Large intestine (tissue), 3 donors: ENCODE measurements around the gene DLEC1. TPM values are rescaled to one million over a fixed set of nuclear protein-coding genes. Genes with fewer than 3 reads are reported as not detected.
A peak's percentile ranks its signal among the peaks of the same experiment; 100 is the strongest.
"Not testable (repeated sequence)": the region's sequence is repeated elsewhere in the genome, so short reads cannot be mapped to it uniquely, and the experiment has no call there.

ENCODE experiments used
- DNase-seq, 2 donors: peaks; one replicate each; pipeline versions ENCODE4 v3.0.0 to v3.0.0-alpha.2; 2013
- H3K27ac ChIP-seq: one replicate; pipeline ENCODE4 v1.5.1; 2013; ENCODE audit warnings: low read length
- H3K27me3 ChIP-seq: 2 replicates; pipeline ENCODE4 v1.6.1; 2013; ENCODE audit warnings: low read length; ENCODE audit not compliant: control insufficient read depth, insufficient read depth
- H3K36me3 ChIP-seq: 2 replicates; pipeline ENCODE4 v1.6.1; 2013; ENCODE audit warnings: low read length; ENCODE audit not compliant: control insufficient read depth, insufficient read depth
- H3K4me1 ChIP-seq: one replicate; pipeline ENCODE4 v1.6.1; 2013; ENCODE audit warnings: low read length; ENCODE audit not compliant: control insufficient read depth, insufficient read depth
- H3K4me3 ChIP-seq: one replicate; pipeline ENCODE4 v1.5.1; 2013; ENCODE audit warnings: low read length
- H3K9me3 ChIP-seq: one replicate; pipeline ENCODE4 v1.6.1; 2013; ENCODE audit warnings: mild to moderate bottlenecking, low read depth, low read length, moderate library complexity; ENCODE audit not compliant: control insufficient read depth
- WGBS: methylation state at CpG from one replicate; pipeline ENCODE4 v1.1.5; 2013; ENCODE audit warnings: low lambda C conversion rate; ENCODE audit not compliant: insufficient coverage; 5-methylcytosine and 5-hydroxymethylcytosine counted together
- polyA plus RNA-seq: library from polyadenylated mRNA; unstranded; fragments of 120-200 nt; gene quantifications from one replicate; pipeline ENCODE4 v1.2.1, GENCODE V29; 2013

Gene DLEC1
- polyA plus RNA-seq, 1 donor, result 1.2 TPM

- Histone ChIP-seq H3K4me3 (peak within 1 kb of the TSS; percentile 53), H3K4me1 (peaks cover 23% of the 10 kb centered on the region), H3K36me3 (no peaks in the 10 kb centered on the region), H3K9me3 (peaks cover 2% of the 10 kb centered on the region), H3K27me3 (peaks cover 12% of the 10 kb centered on the region), H3K27ac (no peak within 1 kb of the TSS)
- WGBS, result no CpG with 5 or more reads among the region's 75 CpGs
- DNase-seq, result peak in 1 of 2 donors; percentile 63
These were observed 9.4 kb upstream of the DLEC1 start, which contains the start of gene PLCD1 for GRCh38 chr3:38029400-38030125. TSS of gene PLCD1 (minus strand) at chr3:38029642. CDS start at chr3:38029539, 103 bp downstream.

DNA sequence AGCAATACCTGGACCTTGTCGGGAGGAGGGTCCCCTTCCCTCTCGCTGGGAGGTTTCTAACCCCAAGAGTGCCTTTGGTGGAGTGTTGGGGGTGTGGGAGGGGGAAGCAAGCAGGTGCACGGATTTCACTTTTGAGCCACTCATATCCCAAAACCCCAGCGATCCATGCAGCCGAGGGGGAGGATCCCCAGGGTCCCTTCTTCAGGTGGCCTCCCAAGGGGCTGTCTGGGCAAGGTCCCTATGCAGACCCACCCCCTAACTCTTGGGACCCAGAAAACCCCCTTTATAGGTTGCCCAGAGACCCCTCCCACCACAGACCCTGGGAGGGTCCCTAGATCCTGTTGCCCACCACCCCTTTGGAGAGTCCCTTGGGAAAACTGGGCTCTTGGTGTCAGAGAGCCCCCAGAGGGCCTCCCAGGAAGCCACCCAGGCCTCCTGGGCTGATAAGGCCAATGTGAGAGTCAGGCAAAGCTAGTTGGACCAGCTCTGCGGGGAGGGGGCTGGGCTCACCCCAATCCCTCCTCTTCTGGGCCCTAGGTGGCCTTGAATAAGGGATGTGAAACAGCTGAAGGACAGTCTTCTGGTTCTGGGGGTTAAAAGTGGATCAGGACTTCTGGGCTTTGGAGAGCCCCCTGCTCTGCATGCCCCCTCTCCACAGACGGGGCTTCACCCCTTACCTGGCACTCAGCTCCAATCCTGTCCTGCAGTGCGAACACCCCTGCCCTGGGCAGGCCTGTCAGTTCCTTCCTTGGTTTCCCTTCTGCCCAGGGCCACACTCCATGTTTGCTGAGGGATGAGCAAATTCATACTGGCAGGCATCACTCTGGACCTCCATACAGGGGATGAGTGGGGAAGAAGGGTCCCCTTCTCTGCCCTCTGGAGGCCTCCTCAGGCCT, 8.6 kb upstream of the DLEC1 start:
- peak in 1 of 2 donors; percentile 65 for DNase-seq
- Histone ChIP-seq H3K4me1 (peaks cover 20% of the 10 kb centered on the region), H3K4me3 (peak overlapping the region; percentile 53), H3K36me3 (no peaks in the 10 kb centered on the region), H3K27me3 (peaks cover 12% of the 10 kb centered on the region), H3K27ac (no peak overlapping the region), H3K9me3 (peaks cover 2% of the 10 kb centered on the region)
- WGBS, result no CpG with 5 or more reads among the region's 8 CpGs

DNA sequence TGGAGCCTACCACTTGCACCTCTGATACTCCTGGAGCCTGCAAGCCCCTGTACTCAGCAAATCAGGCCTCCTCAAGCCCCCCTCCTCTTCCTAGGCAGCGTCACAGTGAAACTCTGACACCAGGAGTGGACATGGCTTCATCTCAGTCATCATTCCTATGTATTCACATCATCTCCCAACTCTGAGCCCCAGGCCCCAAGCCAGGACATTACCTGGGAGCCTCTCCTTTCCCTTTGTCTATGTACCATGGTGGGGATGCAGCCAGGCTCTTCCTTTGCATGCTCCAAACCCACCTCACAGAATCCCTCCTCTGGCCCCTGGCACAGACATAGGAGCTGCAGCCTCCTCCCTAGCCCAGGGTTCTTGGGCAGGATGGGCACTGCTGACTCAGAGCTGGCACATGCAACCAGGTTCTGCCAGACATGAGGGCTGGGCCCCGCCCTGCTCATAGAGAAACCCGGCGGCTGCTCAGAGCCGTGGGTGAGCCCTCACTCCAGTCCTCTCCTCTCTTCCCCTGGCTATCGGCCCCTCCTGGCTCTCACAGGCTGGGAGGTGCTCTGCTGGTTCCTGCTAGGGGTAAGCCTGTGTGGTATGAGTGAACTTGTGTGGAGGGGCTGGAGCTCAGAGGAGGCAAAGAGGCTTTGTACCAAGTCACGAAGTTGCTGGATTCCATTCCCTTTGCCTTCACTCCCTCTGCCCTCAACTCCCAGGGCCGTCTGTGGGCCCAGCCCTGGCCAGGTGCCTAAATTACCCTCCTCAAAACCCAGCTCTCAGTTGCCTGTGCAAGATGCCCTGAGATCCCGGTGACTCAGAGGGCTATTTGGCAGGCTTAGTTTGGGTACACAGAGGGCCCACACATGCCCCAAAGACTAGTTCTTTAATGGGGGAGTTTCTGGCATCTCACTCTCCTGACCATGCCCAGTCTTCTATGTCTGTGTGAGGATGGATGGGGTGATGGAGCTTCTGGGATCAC, 7.7 kb upstream of the DLEC1 start:
- DNase-seq, result no peak
- peaks cover 2% of the 10 kb centered on the region for H3K9me3 ChIP-seq
- no peak overlapping the region for H3K27ac ChIP-seq
- peaks cover 15% of the 10 kb centered on the region for H3K4me1 ChIP-seq
- H3K36me3 ChIP-seq, result no peaks in the 10 kb centered on the region
- no CpG with 5 or more reads among the region's 9 CpGs for WGBS
- H3K4me3 ChIP-seq, result no peak overlapping the region
- H3K27me3 ChIP-seq, result peaks cover 12% of the 10 kb centered on the region

DNA sequence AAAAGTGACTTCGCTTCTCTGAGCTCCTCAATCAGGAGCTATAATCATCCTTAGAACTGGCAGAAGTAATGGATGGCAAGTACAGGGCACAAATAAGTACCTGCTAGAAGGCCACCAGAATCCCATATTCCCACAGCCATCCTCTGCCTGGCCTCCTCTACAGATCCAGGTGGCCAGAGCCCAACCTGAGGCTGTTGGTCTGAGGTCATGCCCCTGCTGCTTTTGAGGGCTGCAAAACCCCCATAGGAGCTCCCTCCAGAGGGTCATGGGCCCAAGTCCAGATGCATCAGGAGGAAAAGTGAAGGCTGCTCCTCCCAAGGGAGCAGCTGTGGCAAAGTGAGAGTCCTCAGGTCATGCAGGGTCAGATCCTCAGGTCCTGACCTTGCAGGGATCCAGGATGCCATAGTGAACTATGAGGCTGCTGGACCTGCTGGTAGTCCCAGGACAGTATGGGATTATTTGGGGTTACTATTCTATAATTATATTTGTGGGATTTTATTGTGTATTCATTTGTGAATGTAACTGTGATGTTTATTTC, 6.6 kb upstream of the DLEC1 start:
- H3K4me3 ChIP-seq, result no peak overlapping the region
- H3K36me3 ChIP-seq, result no peaks in the 10 kb centered on the region
- H3K9me3 ChIP-seq, result peaks cover 2% of the 10 kb centered on the region
- DNase-seq, result no peak
- H3K4me1 ChIP-seq, result peaks cover 15% of the 10 kb centered on the region
- peaks cover 12% of the 10 kb centered on the region for H3K27me3 ChIP-seq
- H3K27ac ChIP-seq, result no peak overlapping the region
- no CpG with 5 or more reads among the region's 1 CpG for WGBS

- not testable (repeated sequence) for DNase-seq, H3K9me3 ChIP-seq, H3K36me3 ChIP-seq, H3K27ac ChIP-seq, H3K4me3 ChIP-seq
- Histone ChIP-seq H3K4me1 (peaks cover 15% of the 10 kb centered on the region), H3K27me3 (peaks cover 12% of the 10 kb centered on the region)
- WGBS, result no CpG with 5 or more reads among the region's 7 CpGs
These were observed 5.4 kb upstream of the DLEC1 start for GRCh38 chr3:38033586-38033985.

DNA sequence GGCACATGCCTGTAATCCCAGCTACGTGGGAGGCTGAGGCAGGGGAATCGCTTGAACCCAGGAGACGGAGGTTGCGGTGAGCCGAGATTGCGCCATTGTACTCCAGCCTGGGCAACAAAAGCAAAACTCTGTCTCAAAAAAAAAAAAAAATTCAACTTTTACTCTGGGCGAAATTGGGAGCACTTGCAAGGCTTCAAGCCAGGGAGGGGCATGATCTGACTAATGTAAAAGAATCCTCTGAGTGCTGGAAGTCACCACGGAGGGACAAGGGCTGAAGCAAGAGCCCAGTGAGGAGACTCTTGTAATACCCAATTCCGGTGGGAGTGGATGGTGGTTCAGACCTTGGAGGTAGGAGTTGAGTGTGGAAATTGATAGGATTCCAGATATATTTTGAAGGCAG, 4.7 kb upstream of the DLEC1 start:
- H3K4me3 ChIP-seq, DNase-seq, H3K9me3 ChIP-seq, H3K36me3 ChIP-seq, H3K27ac ChIP-seq, H3K27me3 ChIP-seq: not testable (repeated sequence)
- no CpG with 5 or more reads among the region's 9 CpGs for WGBS
- H3K4me1 ChIP-seq, result peaks cover 21% of the 10 kb centered on the region

DNA sequence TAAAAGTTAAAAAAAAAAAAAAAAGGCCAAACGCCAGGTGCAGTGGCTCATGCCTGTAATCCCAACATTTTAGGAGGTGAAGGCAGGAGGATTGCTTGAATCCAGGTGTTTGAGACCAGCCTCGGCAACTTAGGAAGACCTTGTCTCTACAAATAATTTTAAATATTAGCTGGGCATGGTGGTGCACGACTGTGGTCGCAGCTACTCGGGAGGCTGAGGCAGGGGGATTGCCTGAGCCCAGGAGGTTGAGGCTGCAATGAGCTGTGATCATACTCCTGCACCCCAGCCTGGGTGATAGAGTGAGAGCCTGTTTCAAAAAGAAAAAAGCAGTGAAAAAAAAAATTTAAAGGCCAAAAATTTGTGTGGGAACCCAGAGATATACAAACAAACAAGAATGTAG, 2.7 kb upstream of the DLEC1 start:
- Histone ChIP-seq H3K4me3 (no peak overlapping the region), H3K27ac (no peak overlapping the region), H3K36me3 (no peaks in the 10 kb centered on the region), H3K4me1 (peaks cover 25% of the 10 kb centered on the region), H3K27me3 (peaks cover 7% of the 10 kb centered on the region), H3K9me3 (peaks cover 4% of the 10 kb centered on the region)
- no peak for DNase-seq
- 100% methylated on average over 1 of the region's 5 CpGs for WGBS

GRCh38 chr3:38036906-38037305, 2.1 kb upstream of the DLEC1 start:
- H3K27me3 ChIP-seq, result peaks cover 7% of the 10 kb centered on the region
- H3K36me3 ChIP-seq, result no peaks in the 10 kb centered on the region
- H3K4me1 ChIP-seq, result peaks cover 20% of the 10 kb centered on the region
- H3K27ac ChIP-seq, result no peak overlapping the region
- no peak for DNase-seq
- H3K9me3 ChIP-seq, result peaks cover 4% of the 10 kb centered on the region
- WGBS, result no CpG with 5 or more reads among the region's 3 CpGs
- no peak overlapping the region for H3K4me3 ChIP-seq

DNA sequence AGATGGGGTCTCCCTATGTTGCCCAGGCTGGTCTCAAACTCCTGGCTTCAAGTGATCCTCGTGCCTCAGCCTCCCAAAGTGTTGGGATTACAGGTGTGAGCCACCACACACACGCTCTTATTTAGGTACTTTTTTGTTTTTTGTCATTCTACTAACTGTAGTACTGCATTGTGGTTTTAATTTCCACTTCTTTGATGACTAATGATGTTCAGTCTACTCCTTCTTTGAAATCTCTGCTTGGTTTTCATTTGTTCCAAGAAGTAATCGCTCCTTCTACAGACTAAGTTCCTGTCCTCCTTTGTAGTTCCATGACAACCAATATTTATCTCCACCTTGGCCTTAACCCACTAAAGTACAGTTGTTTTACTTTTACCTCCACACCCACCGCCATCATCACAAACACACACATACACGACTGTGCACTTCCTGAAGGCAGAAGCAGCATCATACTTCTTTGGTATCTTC, 529 bp upstream of the DLEC1 start:
- Histone ChIP-seq H3K4me3 (no peak overlapping the region), H3K27ac (no peak overlapping the region), H3K27me3 (peaks cover 7% of the 10 kb centered on the region), H3K9me3 (peaks cover 4% of the 10 kb centered on the region), H3K4me1 (peaks cover 20% of the 10 kb centered on the region), H3K36me3 (no peaks in the 10 kb centered on the region)
- 100% methylated on average over 1 of the region's 5 CpGs for WGBS
- DNase-seq, result no peak
